CD1c-positive myeloid dendritic cell (primary cell): Measurements from ENCODE around the gene GPT2.

Experiments
- DNase-seq: peaks from one replicate; pipeline ENCODE4 v3.0.0-alpha.2; 2016; ENCODE audit errors: extremely low spot score

Gene GPT2

DNA sequence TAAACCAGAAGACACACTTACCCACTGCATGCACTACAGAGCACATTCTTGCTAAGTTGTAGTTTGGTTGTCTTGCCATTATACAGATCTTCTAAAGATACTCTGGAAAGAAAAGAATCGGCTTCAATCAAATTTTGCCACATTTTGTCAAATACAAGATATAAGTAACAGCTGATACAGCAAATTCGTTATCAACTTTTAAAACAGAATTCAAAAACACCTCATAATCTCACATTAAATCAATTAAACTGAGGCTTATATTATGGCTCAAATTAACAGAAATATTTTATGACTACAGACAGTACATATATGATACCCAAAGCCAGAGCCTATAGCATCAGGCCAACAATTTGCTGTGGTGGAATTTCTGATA, 83.9 kb downstream of the GPT2 start:
- no peak for DNase-seq

- DNase-seq, result no peak
Observed at GRCh38 chr16:46970089-46970488, 85.9 kb downstream of the GPT2 start.

GRCh38 chr16:46971271-46971670, 87.1 kb downstream of the GPT2 start:
- DNase-seq, result no peak

DNA sequence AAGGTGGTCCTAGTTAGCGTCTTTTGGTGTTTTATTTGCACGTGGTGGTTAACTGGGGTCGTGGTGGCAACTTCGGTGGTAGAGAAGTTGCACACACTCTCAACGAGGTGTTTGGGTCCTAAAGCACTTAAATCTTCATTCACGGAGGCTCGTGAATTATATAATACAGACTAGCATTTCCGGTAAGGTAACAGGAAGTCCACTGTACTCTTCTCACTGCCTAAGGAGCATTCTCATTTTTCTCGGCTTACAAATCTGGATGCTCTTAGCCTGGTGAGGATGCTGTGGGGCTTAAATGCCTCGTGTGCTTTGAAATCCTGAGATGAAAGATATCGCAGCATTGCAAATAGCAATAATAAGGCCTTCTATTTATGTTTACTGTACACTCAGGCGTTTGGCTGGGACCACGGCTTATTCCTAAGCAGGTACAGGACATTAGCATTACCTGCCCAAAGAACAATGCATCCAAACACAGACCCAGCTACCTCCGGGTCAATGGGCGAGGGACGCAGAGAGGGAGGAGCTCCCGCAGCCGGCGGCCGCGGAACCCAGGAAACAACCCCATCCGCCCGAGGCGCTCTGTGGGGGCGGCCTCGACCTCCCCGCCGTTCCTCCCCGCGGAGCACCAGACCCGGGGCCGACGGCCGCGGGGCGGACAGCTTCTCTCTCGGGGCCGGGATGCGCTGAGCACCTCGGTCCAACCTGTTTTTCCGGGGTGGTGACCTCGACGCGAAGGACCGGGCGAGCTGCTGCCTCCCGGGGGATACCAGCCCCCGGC, 88.5 kb downstream of the GPT2 start:
- DNase-seq, result peak; percentile 60

GRCh38 chr16:46973207-46973995, 89.2 kb downstream of the GPT2 start, which contains the start of gene DNAJA2:
Gene DNAJA2 (minus strand): TSS chr16:46973674. CDS start chr16:46973572, 102 bp downstream.
- peak; percentile 98 for DNase-seq

DNA sequence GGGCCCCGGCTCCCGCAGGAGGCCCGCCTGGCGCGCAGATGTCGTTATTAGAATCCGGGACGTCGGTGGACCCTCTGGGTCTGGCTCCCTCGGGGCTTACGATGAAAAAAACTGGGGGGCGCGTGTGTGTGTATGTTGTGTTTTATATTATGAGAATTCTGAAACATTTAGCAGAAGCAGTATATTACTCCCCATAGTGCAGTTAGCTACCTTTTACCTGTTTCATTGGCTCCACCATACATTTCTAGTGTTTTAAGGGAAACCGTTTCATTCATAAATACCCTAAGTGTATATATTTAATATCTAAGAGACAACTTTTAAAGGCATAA, 89.8 kb downstream of the GPT2 start:
- DNase-seq, result no peak

- no peak for DNase-seq
Observed at GRCh38 chr16:46974352-46974751, 90.2 kb downstream of the GPT2 start.

DNA sequence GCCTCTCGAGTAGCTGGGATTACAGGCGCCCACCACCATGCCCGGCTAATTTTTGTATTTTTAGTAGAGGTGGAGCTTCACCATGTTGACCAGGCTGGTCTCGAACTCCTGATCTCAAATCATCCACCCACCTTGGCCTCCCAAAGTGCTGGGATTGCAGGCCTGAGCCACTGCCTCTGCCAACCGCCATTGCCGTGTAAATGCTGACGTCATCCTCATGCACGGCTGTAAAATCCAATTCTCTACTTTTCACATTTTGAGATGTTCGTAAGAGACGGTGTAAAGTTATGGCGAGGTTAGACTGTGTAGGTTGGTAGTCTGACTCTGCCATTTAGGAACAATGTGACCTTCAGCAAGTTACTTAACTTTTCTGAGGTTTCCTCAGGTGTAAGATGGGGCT, 91.0 kb downstream of the GPT2 start:
- no peak for DNase-seq

GRCh38 chr16:46975908-46976470, 91.8 kb downstream of the GPT2 start:
- DNase-seq, result no peak

DNA sequence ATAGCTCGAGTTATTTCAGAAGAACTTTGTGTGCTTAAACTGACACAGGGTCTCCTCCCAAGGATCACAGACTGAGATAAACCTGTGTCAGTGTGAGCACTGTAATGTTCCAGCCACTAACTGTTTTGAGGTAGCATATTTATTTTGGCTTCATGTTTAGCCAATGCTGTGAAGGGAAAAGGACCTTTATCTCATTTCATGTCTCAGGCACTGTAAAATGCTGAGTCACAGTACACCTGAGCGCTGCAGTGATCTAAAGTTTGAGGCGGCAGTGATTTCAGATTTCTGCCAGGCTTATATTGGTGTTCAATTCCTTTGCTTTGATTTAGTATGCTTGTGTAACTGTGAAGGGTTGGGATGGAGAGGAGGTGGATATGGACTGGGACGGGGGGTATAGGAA, 92.4 kb downstream of the GPT2 start:
- DNase-seq, result no peak
